HepG2 (cell line): ENCODE results near the gene RALY. TPM values are rescaled to one million over a fixed set of nuclear protein-coding genes. Genes with fewer than 3 reads are reported as not detected.
A peak's percentile ranks its signal among the peaks of the same experiment; 100 is the strongest.

Source experiments
- ATF7-NPFF ChIP-seq: sonication (generic); formaldehyde crosslinking; IDR thresholded peaks from 2 replicates; pipeline ENCODE4 v1.8.1; 2023; ENCODE audit warnings: mild to moderate bottlenecking, low read depth, missing genetic modification reagents, moderate library complexity
- BRD4 ChIP-seq: sonication (generic); formaldehyde crosslinking; IDR thresholded peaks from 2 replicates; pipeline ENCODE4 v1.4.0; 2020; ENCODE audit warnings: missing genetic modification reagents
- CTCF ChIP-seq: sonication (generic); formaldehyde crosslinking; IDR thresholded peaks from 2 replicates; pipeline ENCODE4 v1.5.0; 2020; ENCODE audit warnings: mild to moderate bottlenecking, missing genetic modification reagents, moderate library complexity
- DNMT1 ChIP-seq: sonication (generic); formaldehyde crosslinking; IDR thresholded peaks from 2 replicates; pipeline ENCODE4 v1.5.1; 2020; ENCODE audit warnings: mild to moderate bottlenecking, missing genetic modification reagents
- DZIP1 ChIP-seq: sonication (generic); formaldehyde crosslinking; IDR thresholded peaks from 2 replicates; pipeline ENCODE4 v1.5.0; 2020; ENCODE audit warnings: mild to moderate bottlenecking, missing genetic modification reagents
- FOSL2 ChIP-seq: sonication (generic); formaldehyde crosslinking; IDR thresholded peaks from 2 replicates; pipeline ENCODE4 v1.4.0; 2020; ENCODE audit warnings: missing genetic modification reagents
- JUND ChIP-seq: sonication (generic); formaldehyde crosslinking; IDR thresholded peaks from 2 replicates; pipeline ENCODE4 v1.8.0; 2022; ENCODE audit warnings: mild to moderate bottlenecking, missing genetic modification reagents
- SMYD3 ChIP-seq: sonication (generic); formaldehyde crosslinking; IDR thresholded peaks from 2 replicates; pipeline ENCODE4 v1.8.1; 2023; ENCODE audit warnings: mild to moderate bottlenecking, missing genetic modification reagents
- XRCC5 ChIP-seq: fragments of 200-400 bp; formaldehyde crosslinking; optimal IDR thresholded peaks from 2 replicates; pipeline ENCODE3; 2017; ENCODE audit warnings: mild to moderate bottlenecking, low read length
- ZNF10 ChIP-seq: sonication (generic); formaldehyde crosslinking; IDR thresholded peaks from 2 replicates; pipeline ENCODE4 v1.4.0; 2020; ENCODE audit warnings: mild to moderate bottlenecking, low read depth, missing genetic modification reagents, borderline replicate concordance
- ZNF331 ChIP-seq: sonication (generic); formaldehyde crosslinking; IDR thresholded peaks from 2 replicates; pipeline ENCODE4 v1.4.0; 2020; ENCODE audit warnings: missing genetic modification reagents
- ZNF33A ChIP-seq: sonication (generic); formaldehyde crosslinking; IDR thresholded peaks from 2 replicates; pipeline ENCODE4 v1.5.1; 2020; ENCODE audit warnings: missing genetic modification reagents, mild to moderate bottlenecking, moderate library complexity, borderline replicate concordance
- ZNF414 ChIP-seq: sonication (generic); formaldehyde crosslinking; IDR thresholded peaks from 2 replicates; pipeline ENCODE4 v1.5.0; 2020; ENCODE audit warnings: missing genetic modification reagents
- ZNF557 ChIP-seq: sonication (generic); formaldehyde crosslinking; IDR thresholded peaks from 2 replicates; pipeline ENCODE4 v1.4.0; 2020; ENCODE audit warnings: missing genetic modification reagents
- ZNF619 ChIP-seq: sonication (generic); formaldehyde crosslinking; IDR thresholded peaks from 2 replicates; pipeline ENCODE4 v1.4.0; 2020; ENCODE audit warnings: mild to moderate bottlenecking, missing genetic modification reagents
- ZNF816 ChIP-seq: sonication (generic); formaldehyde crosslinking; IDR thresholded peaks from 2 replicates; pipeline ENCODE4 v1.8.0; 2022; ENCODE audit warnings: missing genetic modification reagents, mild to moderate bottlenecking, borderline replicate concordance
- polyA plus RNA-seq, 8 experiments: library from polyadenylated mRNA; depleted of rRNA in 3 of 8; stranded (reverse) in 7 of 8; unstranded in 1 of 8; fragments of >200 nt; fragmentation: Illumina TruSeq in 4 of 8; extraction: Trizol in 4 of 8; gene quantifications; 2 replicates each; pipeline versions ENCODE4 v1.2.1 to v1.2.3, GENCODE V29; 2011 to 2016; ENCODE audit warnings: low read depth in 4 of 8, missing spikeins in 1 of 8, mixed read lengths in 1 of 8; ENCODE audit not compliant: insufficient read depth in 1 of 8
- total RNA-seq, 5 experiments: library from RNA; depleted of rRNA; stranded (reverse); fragments of >200 nt; fragmentation: Illumina TruSeq; extraction: Trizol; gene quantifications; 2 replicates each; pipeline ENCODE4 v1.2.3, GENCODE V29; 2016; ENCODE audit warnings: low read depth in 1 of 5
- TF ChIP-seq, protein P1 (sequence below): sonication (generic); formaldehyde crosslinking; IDR thresholded peaks from 2 replicates; pipeline ENCODE4 v1.5.0; 2020; ENCODE audit warnings: missing genetic modification reagents
- TF ChIP-seq, protein P2 (sequence below): sonication (generic); formaldehyde crosslinking; IDR thresholded peaks from 2 replicates; pipeline ENCODE4 v1.5.0; 2020; ENCODE audit warnings: mild to moderate bottlenecking, missing genetic modification reagents, borderline replicate concordance

The RALY gene
- total and polyA plus RNA-seq, 2 of the 13 experiments (the other 11 are each of a cell fraction or from before 2014, with no cell fraction given), result 178 to 186 TPM

- peak; percentile 95; the same call in 1 of the 2 replicates for TF ChIP-seq ZNF816 (CRISPR knock-in tag)
- peak; percentile 46; the same call in 1 of the 2 replicates for TF ChIP-seq BRD4
- no peak for TF ChIP-seq ATF7-NPFF (CRISPR knock-in tag)
- peak; percentile 67 for TF ChIP-seq XRCC5
- TF ChIP-seq ZNF10 (CRISPR knock-in tag), result no peak
- TF ChIP-seq ZNF331 (CRISPR knock-in tag), result peak; percentile 25; the same call in 1 of the 2 replicates
- TF ChIP-seq CTCF (CRISPR knock-in tag), result no peak
- TF ChIP-seq ZNF619 (CRISPR knock-in tag), result no peak
- peak; percentile 79; the same call in 1 of the 2 replicates for TF ChIP-seq ZNF33A (CRISPR knock-in tag)
- TF ChIP-seq SMYD3 (CRISPR knock-in tag), result peak; percentile 68; the same call in 1 of the 2 replicates
- TF ChIP-seq ZNF414, result peak; percentile 94; the same call in 1 of the 2 replicates
- TF ChIP-seq FOSL2, result peak; percentile 24; the same call in 1 of the 2 replicates
- no peak for TF ChIP-seq JUND (CRISPR knock-in tag)
- TF ChIP-seq DZIP1 (CRISPR knock-in tag), result no peak
- TF ChIP-seq DNMT1, result no peak; the same call in 1 of the 2 replicates
- TF ChIP-seq, protein P1, sequence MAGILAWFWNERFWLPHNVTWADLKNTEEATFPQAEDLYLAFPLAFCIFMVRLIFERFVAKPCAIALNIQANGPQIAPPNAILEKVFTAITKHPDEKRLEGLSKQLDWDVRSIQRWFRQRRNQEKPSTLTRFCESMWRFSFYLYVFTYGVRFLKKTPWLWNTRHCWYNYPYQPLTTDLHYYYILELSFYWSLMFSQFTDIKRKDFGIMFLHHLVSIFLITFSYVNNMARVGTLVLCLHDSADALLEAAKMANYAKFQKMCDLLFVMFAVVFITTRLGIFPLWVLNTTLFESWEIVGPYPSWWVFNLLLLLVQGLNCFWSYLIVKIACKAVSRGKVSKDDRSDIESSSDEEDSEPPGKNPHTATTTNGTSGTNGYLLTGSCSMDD (CRISPR knock-in tag), result no peak; the same call in 1 of the 2 replicates
- no peak; the same call in 1 of the 2 replicates for TF ChIP-seq ZNF557 (CRISPR knock-in tag)
- TF ChIP-seq, protein P2, sequence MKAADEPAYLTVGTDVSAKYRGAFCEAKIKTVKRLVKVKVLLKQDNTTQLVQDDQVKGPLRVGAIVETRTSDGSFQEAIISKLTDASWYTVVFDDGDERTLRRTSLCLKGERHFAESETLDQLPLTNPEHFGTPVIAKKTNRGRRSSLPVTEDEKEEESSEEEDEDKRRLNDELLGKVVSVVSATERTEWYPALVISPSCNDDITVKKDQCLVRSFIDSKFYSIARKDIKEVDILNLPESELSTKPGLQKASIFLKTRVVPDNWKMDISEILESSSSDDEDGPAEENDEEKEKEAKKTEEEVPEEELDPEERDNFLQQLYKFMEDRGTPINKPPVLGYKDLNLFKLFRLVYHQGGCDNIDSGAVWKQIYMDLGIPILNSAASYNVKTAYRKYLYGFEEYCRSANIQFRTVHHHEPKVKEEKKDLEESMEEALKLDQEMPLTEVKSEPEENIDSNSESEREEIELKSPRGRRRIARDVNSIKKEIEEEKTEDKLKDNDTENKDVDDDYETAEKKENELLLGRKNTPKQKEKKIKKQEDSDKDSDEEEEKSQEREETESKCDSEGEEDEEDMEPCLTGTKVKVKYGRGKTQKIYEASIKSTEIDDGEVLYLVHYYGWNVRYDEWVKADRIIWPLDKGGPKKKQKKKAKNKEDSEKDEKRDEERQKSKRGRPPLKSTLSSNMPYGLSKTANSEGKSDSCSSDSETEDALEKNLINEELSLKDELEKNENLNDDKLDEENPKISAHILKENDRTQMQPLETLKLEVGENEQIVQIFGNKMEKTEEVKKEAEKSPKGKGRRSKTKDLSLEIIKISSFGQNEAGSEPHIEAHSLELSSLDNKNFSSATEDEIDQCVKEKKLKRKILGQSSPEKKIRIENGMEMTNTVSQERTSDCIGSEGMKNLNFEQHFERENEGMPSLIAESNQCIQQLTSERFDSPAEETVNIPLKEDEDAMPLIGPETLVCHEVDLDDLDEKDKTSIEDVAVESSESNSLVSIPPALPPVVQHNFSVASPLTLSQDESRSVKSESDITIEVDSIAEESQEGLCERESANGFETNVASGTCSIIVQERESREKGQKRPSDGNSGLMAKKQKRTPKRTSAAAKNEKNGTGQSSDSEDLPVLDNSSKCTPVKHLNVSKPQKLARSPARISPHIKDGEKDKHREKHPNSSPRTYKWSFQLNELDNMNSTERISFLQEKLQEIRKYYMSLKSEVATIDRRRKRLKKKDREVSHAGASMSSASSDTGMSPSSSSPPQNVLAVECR (CRISPR knock-in tag), result peak; percentile 84
These were observed 657 bp downstream of the RALY start (continued) for GRCh38 chr20:33994222-33994913.
